A549 treated with AZD2906 at 1 μM for 4 hours (cell line): ENCODE data around the gene INPP5D. TPM values are rescaled to one million over a fixed set of nuclear protein-coding genes. Genes with fewer than 3 reads are reported as not detected.

Experiments
- total RNA-seq: library from RNA; stranded (reverse); fragments of 200-300 nt; extraction: Qiagen RNA extraction; gene quantifications from 5 replicates; pipeline ENCODE4 v1.2.3, GENCODE V29; 2022

INPP5D gene
- total RNA-seq: 0.49 to 0.74 TPM (median 0.53 TPM) in 5 replicates

GRCh38 chr2:233059797-233060500, at the start of gene INPP5D:
TSS of gene INPP5D (plus strand) at chr2:233060342. CDS start at chr2:233060479, 137 bp downstream.

GRCh38 chr2:233013027-233013461, 47.1 kb upstream of the INPP5D start, which contains the start of gene NGEF:
TSS of gene NGEF (minus strand) at chr2:233013256. CDS start at chr2:232974890, 38,366 bp downstream.

GRCh38 chr2:233032551-233033320, 27.4 kb upstream of the INPP5D start, which contains the start of gene NEU2:
TSS of gene NEU2 (plus strand) at chr2:233032672. CDS start at chr2:233032672, 0 bp downstream.

GRCh38 chr2:233251306-233252116, 191.4 kb downstream of the INPP5D start, which contains the start of gene ATG16L1:
TSS of gene ATG16L1 (plus strand) at chr2:233251673. CDS start at chr2:233251828, 155 bp downstream.

Other genes starting within 250 kb of the INPP5D start
- 4.1 to 11.5 TPM (median 10.4 TPM) in 5 replicates for gene SNORC, start 190.1 kb upstream of the INPP5D start, total RNA-seq
- gene NGEF, start 47.1 kb upstream of the INPP5D start, total RNA-seq: 13.0 to 16.8 TPM (median 15.5 TPM) in 5 replicates
- not detected in 5 replicates for gene NEU2, start 27.7 kb upstream of the INPP5D start, total RNA-seq
- 34.7 to 37.8 TPM (median 36.4 TPM) in 5 replicates for gene ATG16L1, start 191.3 kb downstream of the INPP5D start, total RNA-seq
- gene SAG, start 247.5 kb downstream of the INPP5D start, total RNA-seq: not detected in 5 replicates